Astrocyte (in vitro differentiated cells and primary cell): ENCODE measurements around the gene INPP5A.

ENCODE experiments used
- CTCF ChIP-seq: IDR thresholded peaks from 2 replicates; pipeline ENCODE4 v1.5.1; 2011; ENCODE audit warnings: low read depth, mild to moderate bottlenecking, inconsistent platforms, low read length, moderate library complexity; ENCODE audit not compliant: insufficient read depth
- EZH2 ChIP-seq: IDR thresholded peaks from 2 replicates; pipeline ENCODE4 v1.6.1; 2012; ENCODE audit warnings: mild to moderate bottlenecking, low read length, inconsistent platforms; ENCODE audit not compliant: insufficient read depth

GRCh38 chr10:132757171-132757570, 219.6 kb downstream of the INPP5A start:
- no peak for TF ChIP-seq CTCF
- no peak for TF ChIP-seq EZH2
